Kidney (tissue), 14 donors: ENCODE data around the gene ECHS1. TPM values are rescaled to one million over a fixed set of nuclear protein-coding genes. Genes with fewer than 3 reads are reported as not detected.

Experiments used
- DNase-seq, 5 donors: peaks; one replicate each; pipeline ENCODE4 v3.0.0-alpha.2; 2013 to 2020
- FAIRE-seq: peaks from 2 replicates; lab custom pipeline; 2012; peaks lifted over from hg19 to GRCh38; lab: Jason Lieb, UNC
- H3K27ac ChIP-seq, 2 donors: one replicate each; pipeline ENCODE4 v1.7.0; 2013; ENCODE audit warnings: low read depth in 2 of 2, low read length in 2 of 2, inconsistent platforms in 1 of 2
- H3K27me3 ChIP-seq: one replicate; pipeline ENCODE4 v1.7.1; 2013; ENCODE audit warnings: low read length, inconsistent platforms; ENCODE audit not compliant: control insufficient read depth, insufficient read depth
- H3K36me3 ChIP-seq, 3 donors: one replicate each; pipeline versions ENCODE4 v1.7.0 to v1.7.1; 2013; ENCODE audit warnings: low read length in 3 of 3, control low read depth in 1 of 3, inconsistent platforms in 1 of 3; ENCODE audit not compliant: insufficient read depth in 3 of 3, control insufficient read depth in 2 of 3
- H3K4me1 ChIP-seq, 3 donors: one replicate each; pipeline versions ENCODE4 v1.7.0 to v1.7.1; 2013; ENCODE audit warnings: low read length in 3 of 3, inconsistent platforms in 1 of 3, low read depth in 1 of 3; ENCODE audit not compliant: control insufficient read depth in 2 of 3, insufficient read depth in 2 of 3
- H3K4me3 ChIP-seq, 3 donors: one replicate each; pipeline versions ENCODE4 v1.7.0 to v1.8.1; 2013; ENCODE audit warnings: low read length in 3 of 3, control low read depth in 1 of 3, inconsistent platforms in 1 of 3
- H3K9ac ChIP-seq, 3 donors: one replicate each; pipeline versions ENCODE4 v1.7.0 to v1.7.1; 2013; ENCODE audit warnings: low read length in 3 of 3, control low read depth in 1 of 3, inconsistent platforms in 1 of 3
- H3K9me3 ChIP-seq, 3 donors: one replicate each; pipeline versions ENCODE4 v1.7.0 to v1.7.1; 2013; ENCODE audit warnings: low read length in 3 of 3, control low read depth in 1 of 3, inconsistent platforms in 1 of 3; ENCODE audit not compliant: control insufficient read depth in 2 of 3, insufficient read depth in 1 of 3
- CTCF ChIP-seq: IDR thresholded peaks from 3 replicates; pipeline ENCODE4 v1.5.1; 2012; ENCODE audit warnings: mild to moderate bottlenecking, moderate library complexity, borderline replicate concordance; ENCODE audit not compliant: insufficient read depth; ENCODE audit errors: extremely low read depth
- intact Hi-C: fragments of 100-400 bp; cut with DNase I; formaldehyde crosslinking; loops from one replicate; pipeline ENCODE4 v1.11.1; 2022
- polyA plus RNA-seq: library from polyadenylated mRNA; stranded (reverse); fragments of 350-450 nt; fragmentation: Illumina TruSeq; extraction: RNeasy Lipid Tissue Mini Kit (QIAGEN cat#74804); gene quantifications from one replicate; pipeline ENCODE4 v1.2.3, GENCODE V29; 2014; ENCODE audit warnings: low read depth, low replicate concordance; ENCODE audit not compliant: insufficient read depth
- total RNA-seq: library from RNA; stranded (reverse); fragmentation: NEBNext Ultra II Directional; extraction: Animal tissue kit (Norgen Biotek cat#: 25700); gene quantifications from one replicate; pipeline ENCODE4 v1.2.1, GENCODE V29; 2021
- donor health status: control.
- donor health status: control.
- donor health status: control.
- donor health status: control.
- donor health status: control.
- donor health status: DM: yes; HTN: yes; CAD: no.
- donor health status: Normal renal cell carcinoma (clear cell type).

The ECHS1 gene
- total and polyA plus RNA-seq, 2 donors from 2014 or later: 85.6 to 599 TPM

GRCh38 chr10:133351408-133352318 is 21.5 kb downstream of the ECHS1 start:
- Histone ChIP-seq H3K9ac (no peak overlapping the region), H3K27me3 (no peaks in the 10 kb centered on the region), H3K4me1 (peaks cover 0 to 3% (median 0%) of the 10 kb centered on the region in 3 donors), H3K27ac (no peak overlapping the region), H3K4me3 (no peak overlapping the region), H3K9me3 (no peaks in the 10 kb centered on the region), H3K36me3 (no peaks in the 10 kb centered on the region)
- no peak for TF ChIP-seq CTCF
- intact Hi-C loops: no loop called here
- DNase-seq: no peak
- no peak for FAIRE-seq

- H3K27me3 ChIP-seq: no peaks in the 10 kb centered on the region
- intact Hi-C loops: no loop called here
- no peak overlapping the region for H3K27ac ChIP-seq
- no peaks in the 10 kb centered on the region for H3K4me1 ChIP-seq
- no peak for DNase-seq
- TF ChIP-seq CTCF: no peak
- no peak overlapping the region for H3K4me3 ChIP-seq
- FAIRE-seq: no peak
- no peak overlapping the region for H3K9ac ChIP-seq
- H3K36me3 ChIP-seq: no peaks in the 10 kb centered on the region
- H3K9me3 ChIP-seq: no peaks in the 10 kb centered on the region
These were observed 22.2 kb downstream of the ECHS1 start for GRCh38 chr10:133350950-133351329.

- Histone ChIP-seq H3K36me3 (no peaks in the 10 kb centered on the region), H3K9ac (no peak overlapping the region), H3K4me3 (no peak overlapping the region), H3K27ac (no peak overlapping the region), H3K27me3 (no peaks in the 10 kb centered on the region), H3K4me1 (no peaks in the 10 kb centered on the region), H3K9me3 (no peaks in the 10 kb centered on the region)
- DNase-seq (no peak), FAIRE-seq (no peak)
- intact Hi-C loops: no loop called here
- TF ChIP-seq CTCF: no peak
These were observed 22.7 kb downstream of the ECHS1 start for GRCh38 chr10:133350283-133350949.
